GM12878 (cell line): ENCODE results near the gene DNAJC18. TPM values are rescaled to one million over a fixed set of nuclear protein-coding genes. Genes with fewer than 3 reads are reported as not detected.
A peak's percentile ranks its signal among the peaks of the same experiment; 100 is the strongest.

Source experiments
- CHD1 ChIP-seq: IDR thresholded peaks from 2 replicates; pipeline ENCODE4 v1.6.1; 2012; ENCODE audit warnings: low read depth, low read length, improper control_type of control experiment
- CREM ChIP-seq: IDR thresholded peaks from 2 replicates; pipeline ENCODE4 v1.6.1; 2014; ENCODE audit warnings: antibody characterized with exemption, low read depth
- HDAC6 ChIP-seq: fragments of 200-600 bp; sonication (generic); IDR thresholded peaks from one replicate; pipeline ENCODE4 v1.8.0; 2017; ENCODE audit warnings: antibody characterized with exemption; ENCODE audit not compliant: unreplicated experiment
- IKZF2 ChIP-seq, 2 experiments: fragments of 450-650 bp; IDR thresholded peaks; 2 replicates each; pipeline ENCODE4 v1.6.1; 2017; ENCODE audit warnings: mild to moderate bottlenecking in 2 of 2, moderate library complexity in 2 of 2
- IRF4 ChIP-seq: IDR thresholded peaks from 2 replicates; pipeline ENCODE4 v1.6.1; 2011; ENCODE audit warnings: low read depth, low read length
- MYB ChIP-seq: fragments of 150-350 bp; IDR thresholded peaks from 2 replicates; pipeline ENCODE4 v1.6.1; 2014; ENCODE audit warnings: mild to moderate bottlenecking, low read depth, low read length, borderline replicate concordance
- NR2C2 ChIP-seq: IDR thresholded peaks from 2 replicates; pipeline ENCODE4 v1.6.1; 2011; ENCODE audit warnings: borderline replicate concordance, low read depth; ENCODE audit not compliant: control insufficient read depth, insufficient read length
- POU2F2 ChIP-seq: IDR thresholded peaks from 3 replicates; pipeline ENCODE4 v1.6.1; 2011; ENCODE audit warnings: low read depth, mild to moderate bottlenecking, low read length, borderline replicate concordance
- RB1 ChIP-seq: fragments of 450-650 bp; formaldehyde crosslinking; IDR thresholded peaks from 2 replicates; pipeline ENCODE4 v1.6.1; 2017; ENCODE audit warnings: mild to moderate bottlenecking, borderline replicate concordance
- SUPT20H ChIP-seq: IDR thresholded peaks from 2 replicates; pipeline ENCODE4 v1.6.1; 2011; ENCODE audit warnings: low read depth, mild to moderate bottlenecking, low read length, moderate library complexity, borderline replicate concordance; ENCODE audit not compliant: control insufficient read depth
- polyA plus RNA-seq, 11 experiments: library from polyadenylated mRNA; depleted of rRNA in 4 of 11; unstranded in 6 of 11; stranded (reverse) in 5 of 11; fragments of >200 nt; fragmentation: Nextera tagmentation in 4 of 11; fragmentation: Illumina TruSeq in 1 of 11; extraction: Ambion mirVana in 4 of 11; extraction: Trizol in 1 of 11; gene quantifications; 1 replicate in 1 of 11; 2 replicates in 10 of 11; pipeline versions ENCODE4 v1.2.1 to v1.2.3, GENCODE V29; 2011 to 2016; ENCODE audit warnings: inconsistent platforms in 2 of 11, missing spikeins in 2 of 11, low read depth in 1 of 11
- total RNA-seq, 4 experiments: library from RNA; depleted of rRNA in 3 of 4; stranded (reverse); fragments of >200 nt in 3 of 4; fragmentation: Illumina TruSeq in 1 of 4; extraction: Trizol in 1 of 4; gene quantifications; 2 replicates each; pipeline versions ENCODE4 v1.2.1 to v1.2.3, GENCODE V29; 2013 to 2021
- TF ChIP-seq, protein P1 (sequence below): IDR thresholded peaks from 2 replicates; pipeline ENCODE4 v1.6.1; 2012; ENCODE audit warnings: improper control_type of control experiment, low read depth, low read length; ENCODE audit not compliant: insufficient replicate concordance
- TF ChIP-seq, protein P2 (sequence below): fragments of 450-650 bp; IDR thresholded peaks from 2 replicates; pipeline ENCODE4 v1.6.1; 2016; ENCODE audit warnings: mild to moderate bottlenecking, moderate library complexity, borderline replicate concordance
- TF ChIP-seq, protein P3 (sequence below): fragments of 450-650 bp; IDR thresholded peaks from 2 replicates; pipeline ENCODE4 v1.6.1; 2017; ENCODE audit warnings: low read depth, mild to moderate bottlenecking, moderate library complexity
- TF ChIP-seq, protein P4 (sequence below): fragments of 450-650 bp; formaldehyde crosslinking; IDR thresholded peaks from 2 replicates; pipeline ENCODE4 v1.5.0; 2022; ENCODE audit warnings: mild to moderate bottlenecking, missing genetic modification characterization

The DNAJC18 gene
- total and polyA plus RNA-seq, 10 of the 15 experiments (the other 5 are each of a cell fraction or from before 2014, with no cell fraction given), result 6.4 to 26.7 (median 17.7) TPM

DNA sequence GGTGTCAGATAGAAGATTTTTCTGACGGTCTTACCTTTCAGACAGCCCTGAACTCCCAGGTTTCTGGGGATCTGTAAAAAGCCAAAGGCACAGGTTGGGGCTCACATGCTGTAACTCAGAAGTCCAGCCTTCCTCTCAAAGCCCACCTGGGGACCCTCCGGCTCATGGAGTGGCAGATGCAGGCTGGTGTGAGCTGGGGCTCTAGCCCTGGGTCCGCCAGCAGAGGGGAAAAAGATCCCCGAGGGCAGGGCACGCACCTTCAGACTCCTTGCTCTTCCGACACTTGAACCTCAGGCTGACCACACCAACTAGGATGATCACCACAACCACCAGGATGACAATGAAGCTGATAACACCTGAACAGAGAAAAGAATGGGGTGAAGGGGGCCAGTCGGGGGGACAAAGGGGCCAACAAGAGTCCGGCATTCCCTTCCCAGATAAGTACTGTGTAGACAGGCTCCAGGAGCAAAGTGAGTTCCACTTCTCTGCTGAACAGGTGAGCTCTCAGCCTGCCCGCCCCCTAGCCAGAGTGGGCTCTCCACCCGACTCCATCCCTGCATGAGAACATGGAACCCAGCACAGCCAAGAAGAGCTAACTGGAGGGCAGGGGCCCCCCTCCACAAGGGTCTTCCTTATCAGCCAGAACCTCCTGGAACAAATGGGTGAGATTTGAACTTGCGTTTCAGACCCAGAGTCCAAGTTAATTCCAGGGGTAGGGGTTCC lies 15.4 kb upstream of the DNAJC18 start (continued):
- TF ChIP-seq, protein P1, sequence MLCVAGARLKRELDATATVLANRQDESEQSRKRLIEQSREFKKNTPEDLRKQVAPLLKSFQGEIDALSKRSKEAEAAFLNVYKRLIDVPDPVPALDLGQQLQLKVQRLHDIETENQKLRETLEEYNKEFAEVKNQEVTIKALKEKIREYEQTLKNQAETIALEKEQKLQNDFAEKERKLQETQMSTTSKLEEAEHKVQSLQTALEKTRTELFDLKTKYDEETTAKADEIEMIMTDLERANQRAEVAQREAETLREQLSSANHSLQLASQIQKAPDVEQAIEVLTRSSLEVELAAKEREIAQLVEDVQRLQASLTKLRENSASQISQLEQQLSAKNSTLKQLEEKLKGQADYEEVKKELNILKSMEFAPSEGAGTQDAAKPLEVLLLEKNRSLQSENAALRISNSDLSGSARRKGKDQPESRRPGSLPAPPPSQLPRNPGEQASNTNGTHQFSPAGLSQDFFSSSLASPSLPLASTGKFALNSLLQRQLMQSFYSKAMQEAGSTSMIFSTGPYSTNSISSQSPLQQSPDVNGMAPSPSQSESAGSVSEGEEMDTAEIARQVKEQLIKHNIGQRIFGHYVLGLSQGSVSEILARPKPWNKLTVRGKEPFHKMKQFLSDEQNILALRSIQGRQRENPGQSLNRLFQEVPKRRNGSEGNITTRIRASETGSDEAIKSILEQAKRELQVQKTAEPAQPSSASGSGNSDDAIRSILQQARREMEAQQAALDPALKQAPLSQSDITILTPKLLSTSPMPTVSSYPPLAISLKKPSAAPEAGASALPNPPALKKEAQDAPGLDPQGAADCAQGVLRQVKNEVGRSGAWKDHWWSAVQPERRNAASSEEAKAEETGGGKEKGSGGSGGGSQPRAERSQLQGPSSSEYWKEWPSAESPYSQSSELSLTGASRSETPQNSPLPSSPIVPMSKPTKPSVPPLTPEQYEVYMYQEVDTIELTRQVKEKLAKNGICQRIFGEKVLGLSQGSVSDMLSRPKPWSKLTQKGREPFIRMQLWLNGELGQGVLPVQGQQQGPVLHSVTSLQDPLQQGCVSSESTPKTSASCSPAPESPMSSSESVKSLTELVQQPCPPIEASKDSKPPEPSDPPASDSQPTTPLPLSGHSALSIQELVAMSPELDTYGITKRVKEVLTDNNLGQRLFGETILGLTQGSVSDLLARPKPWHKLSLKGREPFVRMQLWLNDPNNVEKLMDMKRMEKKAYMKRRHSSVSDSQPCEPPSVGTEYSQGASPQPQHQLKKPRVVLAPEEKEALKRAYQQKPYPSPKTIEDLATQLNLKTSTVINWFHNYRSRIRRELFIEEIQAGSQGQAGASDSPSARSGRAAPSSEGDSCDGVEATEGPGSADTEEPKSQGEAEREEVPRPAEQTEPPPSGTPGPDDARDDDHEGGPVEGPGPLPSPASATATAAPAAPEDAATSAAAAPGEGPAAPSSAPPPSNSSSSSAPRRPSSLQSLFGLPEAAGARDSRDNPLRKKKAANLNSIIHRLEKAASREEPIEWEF, result no peak
- TF ChIP-seq NR2C2, result no peak
- no peak for TF ChIP-seq CHD1
- TF ChIP-seq MYB, result no peak
- no peak for TF ChIP-seq POU2F2
- peak; percentile 6; the same call in 1 of the 2 replicates for TF ChIP-seq IRF4
- TF ChIP-seq, protein P2, sequence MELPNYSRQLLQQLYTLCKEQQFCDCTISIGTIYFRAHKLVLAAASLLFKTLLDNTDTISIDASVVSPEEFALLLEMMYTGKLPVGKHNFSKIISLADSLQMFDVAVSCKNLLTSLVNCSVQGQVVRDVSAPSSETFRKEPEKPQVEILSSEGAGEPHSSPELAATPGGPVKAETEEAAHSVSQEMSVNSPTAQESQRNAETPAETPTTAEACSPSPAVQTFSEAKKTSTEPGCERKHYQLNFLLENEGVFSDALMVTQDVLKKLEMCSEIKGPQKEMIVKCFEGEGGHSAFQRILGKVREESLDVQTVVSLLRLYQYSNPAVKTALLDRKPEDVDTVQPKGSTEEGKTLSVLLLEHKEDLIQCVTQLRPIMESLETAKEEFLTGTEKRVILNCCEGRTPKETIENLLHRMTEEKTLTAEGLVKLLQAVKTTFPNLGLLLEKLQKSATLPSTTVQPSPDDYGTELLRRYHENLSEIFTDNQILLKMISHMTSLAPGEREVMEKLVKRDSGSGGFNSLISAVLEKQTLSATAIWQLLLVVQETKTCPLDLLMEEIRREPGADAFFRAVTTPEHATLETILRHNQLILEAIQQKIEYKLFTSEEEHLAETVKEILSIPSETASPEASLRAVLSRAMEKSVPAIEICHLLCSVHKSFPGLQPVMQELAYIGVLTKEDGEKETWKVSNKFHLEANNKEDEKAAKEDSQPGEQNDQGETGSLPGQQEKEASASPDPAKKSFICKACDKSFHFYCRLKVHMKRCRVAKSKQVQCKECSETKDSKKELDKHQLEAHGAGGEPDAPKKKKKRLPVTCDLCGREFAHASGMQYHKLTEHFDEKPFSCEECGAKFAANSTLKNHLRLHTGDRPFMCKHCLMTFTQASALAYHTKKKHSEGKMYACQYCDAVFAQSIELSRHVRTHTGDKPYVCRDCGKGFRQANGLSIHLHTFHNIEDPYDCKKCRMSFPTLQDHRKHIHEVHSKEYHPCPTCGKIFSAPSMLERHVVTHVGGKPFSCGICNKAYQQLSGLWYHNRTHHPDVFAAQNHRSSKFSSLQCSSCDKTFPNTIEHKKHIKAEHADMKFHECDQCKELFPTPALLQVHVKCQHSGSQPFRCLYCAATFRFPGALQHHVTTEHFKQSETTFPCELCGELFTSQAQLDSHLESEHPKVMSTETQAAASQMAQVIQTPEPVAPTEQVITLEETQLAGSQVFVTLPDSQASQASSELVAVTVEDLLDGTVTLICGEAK, result no peak
- TF ChIP-seq HDAC6, result no peak
- TF ChIP-seq RB1, result no peak
- TF ChIP-seq, protein P3, sequence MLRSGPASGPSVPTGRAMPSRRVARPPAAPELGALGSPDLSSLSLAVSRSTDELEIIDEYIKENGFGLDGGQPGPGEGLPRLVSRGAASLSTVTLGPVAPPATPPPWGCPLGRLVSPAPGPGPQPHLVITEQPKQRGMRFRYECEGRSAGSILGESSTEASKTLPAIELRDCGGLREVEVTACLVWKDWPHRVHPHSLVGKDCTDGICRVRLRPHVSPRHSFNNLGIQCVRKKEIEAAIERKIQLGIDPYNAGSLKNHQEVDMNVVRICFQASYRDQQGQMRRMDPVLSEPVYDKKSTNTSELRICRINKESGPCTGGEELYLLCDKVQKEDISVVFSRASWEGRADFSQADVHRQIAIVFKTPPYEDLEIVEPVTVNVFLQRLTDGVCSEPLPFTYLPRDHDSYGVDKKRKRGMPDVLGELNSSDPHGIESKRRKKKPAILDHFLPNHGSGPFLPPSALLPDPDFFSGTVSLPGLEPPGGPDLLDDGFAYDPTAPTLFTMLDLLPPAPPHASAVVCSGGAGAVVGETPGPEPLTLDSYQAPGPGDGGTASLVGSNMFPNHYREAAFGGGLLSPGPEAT, result peak; percentile 1; the same call in 1 of the 2 replicates
- 0 out of 4 replicates have a peak, but pooled peaks of 1 of the 2 experiments have one; percentile 8 for TF ChIP-seq IKZF2 (IDR thresholded peaks at IDR 0.05)
- no peak for TF ChIP-seq SUPT20H
- TF ChIP-seq CREM, result no peak
- TF ChIP-seq, protein P4, sequence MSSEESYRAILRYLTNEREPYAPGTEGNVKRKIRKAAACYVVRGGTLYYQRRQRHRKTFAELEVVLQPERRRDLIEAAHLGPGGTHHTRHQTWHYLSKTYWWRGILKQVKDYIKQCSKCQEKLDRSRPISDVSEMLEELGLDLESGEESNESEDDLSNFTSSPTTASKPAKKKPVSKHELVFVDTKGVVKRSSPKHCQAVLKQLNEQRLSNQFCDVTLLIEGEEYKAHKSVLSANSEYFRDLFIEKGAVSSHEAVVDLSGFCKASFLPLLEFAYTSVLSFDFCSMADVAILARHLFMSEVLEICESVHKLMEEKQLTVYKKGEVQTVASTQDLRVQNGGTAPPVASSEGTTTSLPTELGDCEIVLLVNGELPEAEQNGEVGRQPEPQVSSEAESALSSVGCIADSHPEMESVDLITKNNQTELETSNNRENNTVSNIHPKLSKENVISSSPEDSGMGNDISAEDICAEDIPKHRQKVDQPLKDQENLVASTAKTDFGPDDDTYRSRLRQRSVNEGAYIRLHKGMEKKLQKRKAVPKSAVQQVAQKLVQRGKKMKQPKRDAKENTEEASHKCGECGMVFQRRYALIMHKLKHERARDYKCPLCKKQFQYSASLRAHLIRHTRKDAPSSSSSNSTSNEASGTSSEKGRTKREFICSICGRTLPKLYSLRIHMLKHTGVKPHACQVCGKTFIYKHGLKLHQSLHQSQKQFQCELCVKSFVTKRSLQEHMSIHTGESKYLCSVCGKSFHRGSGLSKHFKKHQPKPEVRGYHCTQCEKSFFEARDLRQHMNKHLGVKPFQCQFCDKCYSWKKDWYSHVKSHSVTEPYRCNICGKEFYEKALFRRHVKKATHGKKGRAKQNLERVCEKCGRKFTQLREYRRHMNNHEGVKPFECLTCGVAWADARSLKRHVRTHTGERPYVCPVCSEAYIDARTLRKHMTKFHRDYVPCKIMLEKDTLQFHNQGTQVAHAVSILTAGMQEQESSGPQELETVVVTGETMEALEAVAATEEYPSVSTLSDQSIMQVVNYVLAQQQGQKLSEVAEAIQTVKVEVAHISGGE (CRISPR knock-in tag), result no peak
